HEK293 (cell line): ENCODE data around the gene TSPAN17.

Source experiments
- CTCF ChIA-PET: fragments of 350-600 bp; formaldehyde crosslinking; extraction: SDS; loops from one replicate; lab custom pipeline; 2021; ENCODE audit warnings: antibody characterized with exemption; lab: Yijun Ruan, JAX
- POLR2A ChIA-PET: fragments of 300-600 bp; formaldehyde crosslinking; extraction: SDS; loops from one replicate; lab custom pipeline; 2020; ENCODE audit warnings: antibody characterized with exemption, inconsistent platforms; lab: Yijun Ruan, JAX
- H3K27ac ChIP-seq: fragments of 200-500 bp; sonication (Bioruptor generic); 2 replicates; pipeline ENCODE4 v1.5.1; 2014; ENCODE audit warnings: low read depth, low read length, control low read depth, inconsistent platforms; ENCODE audit errors: extremely low read depth
- H3K36me3 ChIP-seq, 2 experiments: fragments of 200-500 bp in 1 of 2; sonication (Bioruptor generic) in 1 of 2; 1 replicate in 1 of 2; 2 replicates in 1 of 2; pipeline ENCODE4 v1.5.1; 2014 to 2017; ENCODE audit warnings: inconsistent platforms in 2 of 2, low read length in 2 of 2; ENCODE audit not compliant: control insufficient read depth in 2 of 2, insufficient read depth in 1 of 2
- H3K4me1 ChIP-seq: fragments of 200-500 bp; sonication (Bioruptor generic); 2 replicates; pipeline ENCODE4 v1.5.1; 2014; ENCODE audit warnings: mild to moderate bottlenecking, low read length, inconsistent platforms; ENCODE audit not compliant: control insufficient read depth, insufficient read depth
- H3K4me3 ChIP-seq: 2 replicates; pipeline ENCODE4 v1.5.1; 2011; ENCODE audit warnings: low read depth, mild to moderate bottlenecking, control low read depth, low read length, moderate library complexity
- H3K9me3 ChIP-seq: fragments of 200-500 bp; sonication (Bioruptor generic); 2 replicates; pipeline ENCODE4 v1.5.1; 2014; ENCODE audit warnings: low read depth, low read length, inconsistent platforms; ENCODE audit not compliant: control insufficient read depth, insufficient read depth
- GLIS2 ChIP-seq: fragments of 450-650 bp; formaldehyde crosslinking; IDR thresholded peaks from 2 replicates; pipeline ENCODE4 v1.5.1; 2016; ENCODE audit warnings: missing biosample characterization, missing genetic modification characterization
- KLF1 ChIP-seq: fragments of 450-650 bp; formaldehyde crosslinking; IDR thresholded peaks from 2 replicates; pipeline ENCODE4 v1.5.1; 2016; ENCODE audit warnings: missing biosample characterization, missing genetic modification characterization
- KLF9 ChIP-seq: fragments of 450-650 bp; formaldehyde crosslinking; IDR thresholded peaks from 2 replicates; pipeline ENCODE4 v1.5.1; 2016; ENCODE audit warnings: missing biosample characterization, missing genetic modification characterization, low read depth
- SCRT1 ChIP-seq: fragments of 450-650 bp; formaldehyde crosslinking; IDR thresholded peaks from 2 replicates; pipeline ENCODE4 v1.5.1; 2016; ENCODE audit warnings: missing biosample characterization, missing genetic modification characterization, borderline replicate concordance
- SP2 ChIP-seq: fragments of 450-650 bp; formaldehyde crosslinking; IDR thresholded peaks from 2 replicates; pipeline ENCODE4 v1.5.1; 2016; ENCODE audit warnings: missing biosample characterization, missing genetic modification characterization
- TCF7L2 ChIP-seq: IDR thresholded peaks from 2 replicates; pipeline ENCODE4 v1.6.1; 2011; ENCODE audit warnings: low read depth, mild to moderate bottlenecking, inconsistent platforms, low read length, moderate library complexity, borderline replicate concordance
- YY1 ChIP-seq: fragments of 450-650 bp; formaldehyde crosslinking; IDR thresholded peaks from 2 replicates; pipeline ENCODE4 v1.5.1; 2018; ENCODE audit warnings: missing biosample characterization, missing genetic modification characterization
- ZBTB17 ChIP-seq: fragments of 450-650 bp; formaldehyde crosslinking; IDR thresholded peaks from 2 replicates; pipeline ENCODE4 v1.5.1; 2016; ENCODE audit warnings: missing biosample characterization, missing genetic modification characterization
- ZBTB21 ChIP-seq: fragments of 450-650 bp; formaldehyde crosslinking; IDR thresholded peaks from 2 replicates; pipeline ENCODE4 v1.5.1; 2017; ENCODE audit warnings: missing biosample characterization, missing genetic modification characterization
- ZBTB44 ChIP-seq: fragments of 450-650 bp; IDR thresholded peaks from 2 replicates; pipeline ENCODE4 v1.5.1; 2018; ENCODE audit warnings: missing biosample characterization, mild to moderate bottlenecking, missing genetic modification characterization
- ZBTB48 ChIP-seq: fragments of 450-650 bp; formaldehyde crosslinking; IDR thresholded peaks from 2 replicates; pipeline ENCODE4 v1.5.1; 2016; ENCODE audit warnings: missing biosample characterization, missing genetic modification characterization
- ZFHX2 ChIP-seq: fragments of 450-650 bp; formaldehyde crosslinking; conservative IDR thresholded peaks from 2 replicates; pipeline ENCODE4 v1.5.1; 2016; ENCODE audit warnings: missing biosample characterization, missing genetic modification characterization
- ZFP41 ChIP-seq: fragments of 450-650 bp; formaldehyde crosslinking; IDR thresholded peaks from 2 replicates; pipeline ENCODE4 v1.5.1; 2016; ENCODE audit warnings: missing biosample characterization, missing genetic modification characterization, borderline replicate concordance
- ZNF10 ChIP-seq: fragments of 450-650 bp; formaldehyde crosslinking; IDR thresholded peaks from 2 replicates; pipeline ENCODE4 v1.5.1; 2017; ENCODE audit warnings: missing biosample characterization, missing genetic modification characterization
- ZNF138 ChIP-seq: fragments of 450-650 bp; formaldehyde crosslinking; IDR thresholded peaks from 2 replicates; pipeline ENCODE4 v1.5.1; 2016; ENCODE audit warnings: missing biosample characterization, missing genetic modification characterization, borderline replicate concordance
- ZNF18 ChIP-seq: fragments of 450-650 bp; formaldehyde crosslinking; IDR thresholded peaks from 2 replicates; pipeline ENCODE4 v1.5.1; 2016; ENCODE audit warnings: missing biosample characterization, missing genetic modification characterization
- ZNF274 ChIP-seq, 2 experiments: fragments of 200-500 bp in 1 of 2; fragments of 450-650 bp in 1 of 2; sonication (Bioruptor generic) in 1 of 2; formaldehyde crosslinking in 1 of 2; IDR thresholded peaks; 2 replicates each; pipeline versions ENCODE4 v1.5.1 to v1.6.1; 2014 to 2016; ENCODE audit warnings: borderline replicate concordance in 1 of 2, inconsistent platforms in 1 of 2, low read length in 1 of 2, missing biosample characterization in 1 of 2, missing genetic modification characterization in 1 of 2
- ZNF335 ChIP-seq: fragments of 450-650 bp; formaldehyde crosslinking; conservative IDR thresholded peaks from 2 replicates; pipeline ENCODE4 v1.5.1; 2016; ENCODE audit warnings: missing biosample characterization, missing genetic modification characterization
- ZNF341 ChIP-seq: fragments of 450-650 bp; formaldehyde crosslinking; IDR thresholded peaks from 2 replicates; pipeline ENCODE4; 2016; ENCODE audit warnings: low read depth, missing biosample characterization, missing genetic modification characterization
- ZNF354C ChIP-seq: fragments of 450-650 bp; formaldehyde crosslinking; IDR thresholded peaks from 2 replicates; pipeline ENCODE4 v1.5.1; 2016; ENCODE audit warnings: missing biosample characterization, missing genetic modification characterization, low read depth, borderline replicate concordance
- ZNF513 ChIP-seq: fragments of 450-650 bp; IDR thresholded peaks from 2 replicates; pipeline ENCODE4 v1.5.1; 2018; ENCODE audit warnings: missing biosample characterization, missing genetic modification characterization
- ZNF560 ChIP-seq: fragments of 450-650 bp; formaldehyde crosslinking; IDR thresholded peaks from 2 replicates; pipeline ENCODE4 v1.5.1; 2017; ENCODE audit warnings: missing biosample characterization, missing genetic modification characterization, borderline replicate concordance
- ZNF580 ChIP-seq: fragments of 450-650 bp; formaldehyde crosslinking; IDR thresholded peaks from 2 replicates; pipeline ENCODE4 v1.5.1; 2016; ENCODE audit warnings: missing biosample characterization, missing genetic modification characterization
- ZNF623 ChIP-seq: fragments of 450-650 bp; formaldehyde crosslinking; IDR thresholded peaks from 2 replicates; pipeline ENCODE4 v1.5.1; 2016; ENCODE audit warnings: missing biosample characterization, missing genetic modification characterization
- ZNF701 ChIP-seq: fragments of 450-650 bp; formaldehyde crosslinking; IDR thresholded peaks from 2 replicates; pipeline ENCODE4 v1.5.1; 2016; ENCODE audit warnings: missing biosample characterization, missing genetic modification characterization
- ZNF704 ChIP-seq: fragments of 450-650 bp; formaldehyde crosslinking; IDR thresholded peaks from 2 replicates; pipeline ENCODE4 v1.5.1; 2016; ENCODE audit warnings: missing biosample characterization, missing genetic modification characterization
- ZNF837 ChIP-seq: fragments of 450-650 bp; formaldehyde crosslinking; IDR thresholded peaks from 2 replicates; pipeline ENCODE4 v1.5.1; 2016; ENCODE audit warnings: missing biosample characterization, missing genetic modification characterization

Gene TSPAN17

GRCh38 chr5:176652136-176652535 lies 4.9 kb downstream of the TSPAN17 start:
- peak; percentile 51 for TF ChIP-seq SP2 (tag by site-specific recombination)
- no peak for TF ChIP-seq ZNF274 (IDR thresholded peaks at IDR 0.05; ENCODE audit: low read length)
- no peak for TF ChIP-seq ZNF274 (tag by site-specific recombination; IDR thresholded peaks at IDR 0.05; ENCODE audit: borderline replicate concordance)
- TF ChIP-seq ZNF623 (tag by site-specific recombination), result no peak
- no peak for TF ChIP-seq ZFP41 (tag by site-specific recombination)
- TF ChIP-seq YY1, result no peak
- TF ChIP-seq ZNF354C (tag by site-specific recombination), result no peak
- no peak for TF ChIP-seq ZNF341 (tag by site-specific recombination)
- TF ChIP-seq ZNF837 (tag by site-specific recombination), result no peak
- H3K4me1 ChIP-seq, result 0 out of 2 replicates have a peak, but pooled peaks cover 2% of the 10 kb centered on the region
- POLR2A ChIA-PET, result no interaction called here
- H3K36me3 ChIP-seq, result peaks cover 4 to 15% of the 10 kb centered on the region in 2 experiments; a peak in 2 of 3 replicates
- H3K9me3 ChIP-seq, result no peaks in the 10 kb centered on the region
- no peak overlapping the region for H3K4me3 ChIP-seq
- H3K27ac ChIP-seq, result no peak overlapping the region
- CTCF ChIA-PET, result interaction anchor here (0.7 to 3.4 kb wide), 3 partner anchors 9 to 246 kb away, joined by 3 to 23 read pairs (median 4); no protein-coding TSS in a partner anchor

- no peaks in the 10 kb centered on the region for H3K4me1 ChIP-seq
- no peaks in the 10 kb centered on the region for H3K9me3 ChIP-seq
- ChIA-PET POLR2A (interaction anchor here (0.6 kb wide), 1 partner anchor 205 kb away, joined by 3 read pairs; no protein-coding TSS in a partner anchor), CTCF (interaction anchor here (0.7 kb wide), 1 partner anchor 457 kb away, joined by 6 read pairs; no protein-coding TSS in a partner anchor)
- peaks cover 4 to 16% of the 10 kb centered on the region in 2 experiments; a peak in 2 of 3 replicates for H3K36me3 ChIP-seq
- no peak overlapping the region for H3K27ac ChIP-seq
- no peak overlapping the region for H3K4me3 ChIP-seq
- TF ChIP-seq ZBTB17 (tag by site-specific recombination), result 0 out of 2 replicates have a peak, but pooled peaks have one; percentile 18
- peak; percentile 93 for TF ChIP-seq ZNF18 (tag by site-specific recombination)
- TF ChIP-seq SCRT1 (tag by site-specific recombination), result no peak
- no peak for TF ChIP-seq ZNF138 (tag by site-specific recombination)
- peak; percentile 57 for TF ChIP-seq KLF1 (tag by site-specific recombination)
- no peak for TF ChIP-seq ZNF701 (tag by site-specific recombination)
- no peak for TF ChIP-seq TCF7L2
- no peak for TF ChIP-seq ZNF513 (tag by site-specific recombination)
- TF ChIP-seq ZNF704 (tag by site-specific recombination), result no peak
- TF ChIP-seq ZFHX2 (tag by site-specific recombination), result peak; percentile 100
- TF ChIP-seq ZBTB21 (tag by site-specific recombination), result no peak
- TF ChIP-seq ZNF335 (tag by site-specific recombination), result no peak
- TF ChIP-seq GLIS2 (tag by site-specific recombination), result peak; percentile 32; the same call in 1 of the 2 replicates
- no peak for TF ChIP-seq ZNF560 (tag by site-specific recombination)
- no peak for TF ChIP-seq ZBTB44 (tag by site-specific recombination)
- TF ChIP-seq ZNF10 (tag by site-specific recombination), result no peak
- TF ChIP-seq ZBTB48 (tag by site-specific recombination), result peak; percentile 52; the same call in 1 of the 2 replicates
- TF ChIP-seq ZNF580 (tag by site-specific recombination), result no peak
- peak; percentile 47; the same call in 1 of the 2 replicates for TF ChIP-seq KLF9
Measured at GRCh38 chr5:176653401-176654385, 6.4 kb downstream of the TSPAN17 start.
